GM12878 (cell line): ENCODE results near the gene SLC39A7. TPM values are rescaled to one million over a fixed set of nuclear protein-coding genes. Genes with fewer than 3 reads are reported as not detected.

ENCODE experiments used
- ATAC-seq: fragments of 200-7000 bp; cut with Tn5 transposase; 3 replicates; pipeline ENCODE4 v1.9.1; 2020; ENCODE audit warnings: mild to moderate bottlenecking, moderate library complexity
- BruUV-seq: library from RNA; stranded (reverse); fragments of 400-500 nt; replicated peaks from 2 replicates; lab custom pipeline; 2021; lab: Mats Ljungman, UMichigan
- CTCF ChIA-PET: fragments of 300-600 bp; sonication (Branson Sonifier 250); formaldehyde crosslinking; extraction: SDS; loops from one replicate; lab custom pipeline; 2021; ENCODE audit warnings: inconsistent platforms; lab: Yijun Ruan, JAX
- POLR2A ChIA-PET: fragments of 350-600 bp; formaldehyde crosslinking; extraction: SDS; loops from one replicate; lab custom pipeline; 2021; ENCODE audit warnings: inconsistent platforms; lab: Charles Lee
- RAD21 ChIA-PET: fragments of 300-600 bp; sonication (Branson Sonifier 250); formaldehyde crosslinking; loops from one replicate; lab custom pipeline; 2023; ENCODE audit warnings: antibody characterized with exemption; ENCODE audit not compliant: unreplicated experiment; lab: Charles Lee
- SMC1A ChIA-PET: fragments of 300-600 bp; sonication (Branson Sonifier 250); formaldehyde crosslinking; loops from one replicate; lab custom pipeline; 2023; ENCODE audit not compliant: unreplicated experiment, uncharacterized antibody; lab: Charles Lee
- DNase-seq: peaks from one replicate; pipeline ENCODE4 v3.0.0-alpha.2; 2011; ENCODE audit warnings: low read depth, low spot score
- FAIRE-seq: peaks from 3 replicates; lab custom pipeline; 2011; peaks lifted over from hg19 to GRCh38; lab: Jason Lieb, UNC
- H2AFZ ChIP-seq: 2 replicates; pipeline ENCODE4 v1.6.0; 2011; ENCODE audit warnings: low read depth, low read length, control low read depth; ENCODE audit not compliant: control insufficient read depth
- H3K27ac ChIP-seq: 2 replicates; pipeline ENCODE4 v1.5.1; 2011; ENCODE audit warnings: control low read depth; ENCODE audit not compliant: control insufficient read depth, insufficient read depth
- H3K27me3 ChIP-seq, 2 experiments: replicated peaks in 1 of 2; 2 replicates each; pipeline versions ENCODE4 v1.6.0 to v1.6.1; 2011; ENCODE audit warnings: low read length in 1 of 2; ENCODE audit not compliant: control insufficient read depth in 2 of 2, insufficient read depth in 2 of 2
- H3K36me3 ChIP-seq, 2 experiments: 2 replicates each; pipeline ENCODE4 v1.5.1; 2011; ENCODE audit warnings: low read length in 1 of 2; ENCODE audit not compliant: control insufficient read depth in 2 of 2, insufficient read depth in 2 of 2
- H3K4me1 ChIP-seq: 2 replicates; pipeline ENCODE4 v1.6.1; 2011; ENCODE audit warnings: mild to moderate bottlenecking, low read length, moderate library complexity, mixed read lengths; ENCODE audit not compliant: control insufficient read depth, insufficient read depth
- H3K4me2 ChIP-seq: 2 replicates; pipeline ENCODE4 v1.6.0; 2011; ENCODE audit warnings: control low read depth; ENCODE audit not compliant: control insufficient read depth, insufficient read depth
- H3K4me3 ChIP-seq: fragments of 200-600 bp; sonication (generic); 2 replicates; pipeline ENCODE4 v1.5.1; 2016
- H3K79me2 ChIP-seq: 2 replicates; pipeline ENCODE4 v1.6.0; 2011; ENCODE audit warnings: low read length; ENCODE audit not compliant: control insufficient read depth, insufficient read depth
- H3K9ac ChIP-seq: 2 replicates; pipeline ENCODE4 v1.8.0; 2011; ENCODE audit warnings: low read length, control low read depth, mixed read lengths; ENCODE audit not compliant: control insufficient read depth, insufficient read depth
- H3K9me3 ChIP-seq: replicated peaks from 3 replicates; pipeline ENCODE4 v1.5.1; 2011; ENCODE audit warnings: mild to moderate bottlenecking, low read length; ENCODE audit not compliant: control insufficient read depth, insufficient read depth
- H4K20me1 ChIP-seq: 2 replicates; pipeline ENCODE4 v1.6.0; 2011; ENCODE audit not compliant: control insufficient read depth, insufficient read depth
- ASH2L ChIP-seq: fragments of 300-600, 200-600 bp; sonication (generic); IDR thresholded peaks from 2 replicates; pipeline ENCODE4 v1.6.1; 2017; ENCODE audit warnings: low read depth, mild to moderate bottlenecking, borderline replicate concordance
- ETV6 ChIP-seq, 2 experiments: fragments of 450-650 bp in 1 of 2; IDR thresholded peaks in 1 of 2; conservative IDR thresholded peaks in 1 of 2; 2 replicates each; pipeline ENCODE4 v1.6.1; 2014; ENCODE audit warnings: antibody characterized with exemption in 1 of 2, borderline replicate concordance in 1 of 2, low read depth in 1 of 2, mild to moderate bottlenecking in 1 of 2, moderate library complexity in 1 of 2
- POU2F2 ChIP-seq: IDR thresholded peaks from 3 replicates; pipeline ENCODE4 v1.6.1; 2011; ENCODE audit warnings: low read depth, mild to moderate bottlenecking, low read length, borderline replicate concordance
- PRDM15 ChIP-seq: fragments of 450-650 bp; formaldehyde crosslinking; IDR thresholded peaks from 2 replicates; pipeline ENCODE4 v1.4.0; 2020; ENCODE audit warnings: mild to moderate bottlenecking, moderate library complexity
- RAD21 ChIP-seq: IDR thresholded peaks from 2 replicates; pipeline ENCODE4 v1.6.1; 2011; ENCODE audit warnings: mild to moderate bottlenecking, low read depth, low read length, moderate library complexity; ENCODE audit not compliant: insufficient read depth
- ZBTB40 ChIP-seq: fragments of 450-650 bp; IDR thresholded peaks from 2 replicates; pipeline ENCODE4 v1.6.1; 2016; ENCODE audit warnings: mild to moderate bottlenecking, moderate library complexity, borderline replicate concordance
- ZNF217 ChIP-seq: fragments of 450-650 bp; IDR thresholded peaks from 2 replicates; pipeline ENCODE4 v1.6.1; 2017; ENCODE audit warnings: antibody characterized with exemption, mild to moderate bottlenecking
- WGBS: methylation state at CpG from one replicate; pipeline ENCODE4 v1.1.6; 2016; ENCODE audit warnings: low lambda C conversion rate; ENCODE audit not compliant: insufficient replicate concordance, insufficient coverage; ENCODE audit errors: missing lambda C conversion rate; 5-methylcytosine and 5-hydroxymethylcytosine counted together
- in situ Hi-C: fragments of 300-500 bp; cut with MboI; formaldehyde crosslinking; loops from 9 replicates; pipeline ENCODE4 v1.14.3; 2018; ENCODE audit warnings: mixed read lengths
- intact Hi-C: fragments of 100-400 bp; cut with micrococcal nuclease; formaldehyde crosslinking; loops from one replicate; pipeline ENCODE4 v1.14.2; 2022; ENCODE audit not compliant: unreplicated experiment
- polyA plus RNA-seq, 11 experiments: library from polyadenylated mRNA; depleted of rRNA in 4 of 11; unstranded in 6 of 11; stranded (reverse) in 5 of 11; fragments of >200 nt; fragmentation: Nextera tagmentation in 4 of 11; fragmentation: Illumina TruSeq in 1 of 11; extraction: Ambion mirVana in 4 of 11; extraction: Trizol in 1 of 11; gene quantifications; 1 replicate in 1 of 11; 2 replicates in 10 of 11; pipeline versions ENCODE4 v1.2.1 to v1.2.3, GENCODE V29; 2011 to 2016; ENCODE audit warnings: inconsistent platforms in 2 of 11, missing spikeins in 2 of 11, low read depth in 1 of 11
- total RNA-seq, 4 experiments: library from RNA; depleted of rRNA in 3 of 4; stranded (reverse); fragments of >200 nt in 3 of 4; fragmentation: Illumina TruSeq in 1 of 4; extraction: Trizol in 1 of 4; gene quantifications; 2 replicates each; pipeline versions ENCODE4 v1.2.1 to v1.2.3, GENCODE V29; 2013 to 2021
- TF ChIP-seq, protein P1 (sequence below): IDR thresholded peaks from 2 replicates; pipeline ENCODE4 v1.6.1; 2011; ENCODE audit warnings: borderline replicate concordance, low read depth, mild to moderate bottlenecking, moderate library complexity, mixed read lengths, low read length; ENCODE audit not compliant: insufficient read depth; ENCODE audit errors: extremely low read length
- TF ChIP-seq, protein P2 (sequence below): fragments of 450-650 bp; IDR thresholded peaks from 2 replicates; pipeline ENCODE4 v1.6.1; 2016; ENCODE audit warnings: mild to moderate bottlenecking

SLC39A7 gene
- total and polyA plus RNA-seq, 10 of the 15 experiments (the other 5 are each of a cell fraction or from before 2014, with no cell fraction given) = 7.3 to 63.1 (median 40.6) TPM

DNA sequence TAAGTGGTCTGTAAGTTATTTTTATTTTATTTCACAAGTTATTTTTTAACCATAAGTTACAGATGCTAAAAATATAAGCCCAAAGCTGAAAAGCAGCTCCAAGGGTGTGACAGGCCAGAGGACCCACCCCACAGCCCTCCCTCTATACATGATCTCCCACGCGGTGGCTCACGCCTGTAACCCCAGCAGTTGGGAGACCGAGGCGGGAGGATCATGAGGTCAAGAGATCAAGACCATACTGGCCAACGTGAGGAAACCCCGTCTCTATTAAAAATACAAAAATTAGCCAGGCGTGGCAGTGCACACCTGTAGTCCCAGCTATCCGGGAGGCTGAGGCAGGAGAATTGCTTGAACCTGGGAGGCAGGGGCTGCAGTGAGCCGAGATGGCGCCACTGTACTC is 40.6 kb upstream of the SLC39A7 start:
- no peak for ATAC-seq
- H3K79me2 ChIP-seq = no peaks in the 10 kb centered on the region
- ChIA-PET SMC1A (interaction anchor here (0.7 to 4.3 kb wide), 12 partner anchors 10 to 160 kb away, joined by 3 to 27 read pairs (median 4); no protein-coding TSS in a partner anchor), RAD21 (interaction anchor here (1.0 to 5.3 kb wide), 6 partner anchors 9 to 117 kb away, joined by 3 to 27 read pairs (median 4); partner anchors contain the start of gene B3GALT4), POLR2A (interaction anchor here (1.2 kb wide), 1 partner anchor 30 kb away, joined by 4 read pairs; no protein-coding TSS in a partner anchor), CTCF (interaction anchor here (0.7 to 9.5 kb wide), 11 partner anchors 12 to 159 kb away, joined by 3 to 80 read pairs (median 11); no protein-coding TSS in a partner anchor)
- H2AFZ ChIP-seq = no peak overlapping the region
- peaks cover 4% of the 10 kb centered on the region for H3K4me1 ChIP-seq
- no peak for DNase-seq
- no TSS peak for BruUV-seq
- H3K4me2 ChIP-seq = no peak overlapping the region
- intact Hi-C loops (no loop called here), in situ Hi-C loops (no loop called here)
- 59% methylated on average over 11 of the region's 11 CpGs for WGBS
- no peaks in the 10 kb centered on the region for H3K36me3 ChIP-seq
- H3K4me3 ChIP-seq = no peak overlapping the region
- TF ChIP-seq ASH2L (no peak), POU2F2 (no peak), ZNF217 (no peak), ZBTB40 (no peak), RAD21 (no peak), ETV6 (conservative IDR thresholded peaks at IDR 0.05 in 1 of 2, IDR thresholded peaks at IDR 0.05 in 1 of 2; ENCODE audit: borderline replicate concordance in 1 of 2, low read depth in 1 of 2) (no peak), PRDM15 (CRISPR knock-in tag) (no peak)
- TF ChIP-seq, protein P1, sequence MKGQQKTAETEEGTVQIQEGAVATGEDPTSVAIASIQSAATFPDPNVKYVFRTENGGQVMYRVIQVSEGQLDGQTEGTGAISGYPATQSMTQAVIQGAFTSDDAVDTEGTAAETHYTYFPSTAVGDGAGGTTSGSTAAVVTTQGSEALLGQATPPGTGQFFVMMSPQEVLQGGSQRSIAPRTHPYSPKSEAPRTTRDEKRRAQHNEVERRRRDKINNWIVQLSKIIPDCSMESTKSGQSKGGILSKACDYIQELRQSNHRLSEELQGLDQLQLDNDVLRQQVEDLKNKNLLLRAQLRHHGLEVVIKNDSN = no peak
- TF ChIP-seq, protein P2, sequence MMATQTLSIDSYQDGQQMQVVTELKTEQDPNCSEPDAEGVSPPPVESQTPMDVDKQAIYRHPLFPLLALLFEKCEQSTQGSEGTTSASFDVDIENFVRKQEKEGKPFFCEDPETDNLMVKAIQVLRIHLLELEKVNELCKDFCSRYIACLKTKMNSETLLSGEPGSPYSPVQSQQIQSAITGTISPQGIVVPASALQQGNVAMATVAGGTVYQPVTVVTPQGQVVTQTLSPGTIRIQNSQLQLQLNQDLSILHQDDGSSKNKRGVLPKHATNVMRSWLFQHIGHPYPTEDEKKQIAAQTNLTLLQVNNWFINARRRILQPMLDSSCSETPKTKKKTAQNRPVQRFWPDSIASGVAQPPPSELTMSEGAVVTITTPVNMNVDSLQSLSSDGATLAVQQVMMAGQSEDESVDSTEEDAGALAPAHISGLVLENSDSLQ = no peak
- no peaks in the 10 kb centered on the region for H3K27me3 ChIP-seq
- FAIRE-seq = no peak
- H3K9me3 ChIP-seq = no peaks in the 10 kb centered on the region
- no peak overlapping the region for H3K27ac ChIP-seq
- H3K9ac ChIP-seq = no peak overlapping the region
- no peaks in the 10 kb centered on the region for H4K20me1 ChIP-seq
